Keratinocyte (primary cell): Measurements from ENCODE around the gene MSRB1. TPM values are rescaled to one million over a fixed set of nuclear protein-coding genes. Genes with fewer than 3 reads are reported as not detected.

Source experiments
- DNase-seq: peaks from one replicate; pipeline ENCODE4 v3.0.0-alpha.2; 2011; ENCODE audit warnings: low read depth, missing footprints, low spot score
- FAIRE-seq: peaks from 2 replicates; lab custom pipeline; 2011; peaks lifted over from hg19 to GRCh38; lab: Jason Lieb, UNC
- H2AFZ ChIP-seq: 2 replicates; pipeline ENCODE4 v1.6.0; 2012; ENCODE audit warnings: low read length, control low read depth, inconsistent platforms; ENCODE audit not compliant: control insufficient read depth
- H3K27ac ChIP-seq: 2 replicates; pipeline ENCODE4 v1.5.1; 2011; ENCODE audit warnings: low read length; ENCODE audit not compliant: control insufficient read depth, insufficient read depth
- H3K27me3 ChIP-seq: 3 replicates; pipeline ENCODE4 v1.6.0; 2011; ENCODE audit warnings: low read length; ENCODE audit not compliant: control insufficient read depth, insufficient read depth; ENCODE audit errors: extremely low read depth
- H3K36me3 ChIP-seq, 2 experiments: 2 replicates in 1 of 2; 3 replicates in 1 of 2; pipeline ENCODE4 v1.5.1; 2011; ENCODE audit warnings: low read length in 2 of 2, mild to moderate bottlenecking in 1 of 2; ENCODE audit not compliant: control insufficient read depth in 2 of 2, insufficient read depth in 2 of 2; ENCODE audit errors: extremely low read depth in 1 of 2
- H3K4me1 ChIP-seq: 3 replicates; pipeline ENCODE4 v1.5.1; 2011; ENCODE audit warnings: low read length; ENCODE audit not compliant: control insufficient read depth, insufficient read depth; ENCODE audit errors: extremely low read depth
- H3K4me2 ChIP-seq: 3 replicates; pipeline ENCODE4 v1.6.0; 2011; ENCODE audit warnings: low read depth, low read length; ENCODE audit not compliant: control insufficient read depth, insufficient read depth; ENCODE audit errors: extremely low read depth
- H3K4me3 ChIP-seq, 3 experiments: fragments of 200-600 bp in 1 of 3; sonication (generic) in 1 of 3; 2 replicates in 2 of 3; 3 replicates in 1 of 3; pipeline ENCODE4 v1.5.1; 2011 to 2016; ENCODE audit warnings: low read length in 3 of 3, mild to moderate bottlenecking in 3 of 3, control low read depth in 2 of 3, inconsistent platforms in 1 of 3, low read depth in 1 of 3, mixed read lengths in 1 of 3, mixed run types in 1 of 3, moderate library complexity in 1 of 3; ENCODE audit not compliant: control insufficient read depth in 2 of 3, insufficient read depth in 2 of 3; ENCODE audit errors: extremely low read depth in 1 of 3
- H3K79me2 ChIP-seq: 2 replicates; pipeline ENCODE4 v1.6.0; 2012; ENCODE audit warnings: low read length; ENCODE audit not compliant: control insufficient read depth, insufficient read depth
- H3K9ac ChIP-seq: 3 replicates; pipeline ENCODE4 v1.6.0; 2011; ENCODE audit warnings: low read length; ENCODE audit not compliant: control insufficient read depth, insufficient read depth; ENCODE audit errors: extremely low read depth
- H3K9me1 ChIP-seq: 3 replicates; pipeline ENCODE4 v1.6.0; 2011; ENCODE audit warnings: low read length; ENCODE audit not compliant: control insufficient read depth, insufficient read depth; ENCODE audit errors: extremely low read depth
- H3K9me3 ChIP-seq: 2 replicates; pipeline ENCODE4 v1.5.1; 2012; ENCODE audit warnings: low read depth, low read length; ENCODE audit not compliant: control insufficient read depth
- H4K20me1 ChIP-seq: 3 replicates; pipeline ENCODE4 v1.6.0; 2011; ENCODE audit warnings: low read length; ENCODE audit not compliant: control insufficient read depth, insufficient read depth; ENCODE audit errors: extremely low read depth
- EZH2 ChIP-seq: IDR thresholded peaks from one replicate; pipeline ENCODE4 v1.6.1; 2012; ENCODE audit warnings: inconsistent platforms, mild to moderate bottlenecking, low read length, moderate library complexity
- dilution Hi-C: fragments of 300-500 bp; cut with MboI; formaldehyde crosslinking; loops from one replicate; pipeline ENCODE4 v1.7.0; 2020; ENCODE audit warnings: low sequenced_read_pairs; ENCODE audit not compliant: extremely low pct_ligation_motif_present
- polyA plus RNA-seq, 5 experiments: library from polyadenylated mRNA; depleted of rRNA in 3 of 5; stranded (reverse) in 3 of 5; stranded (forward) in 1 of 5; unstranded in 1 of 5; fragments of >200 nt; gene quantifications; 1 replicate in 1 of 5; 2 replicates in 3 of 5; 3 replicates in 1 of 5; pipeline versions ENCODE4 v1.2.1 to v1.2.3, GENCODE V29; 2011 to 2012; ENCODE audit warnings: missing spikeins in 2 of 5, low read depth in 1 of 5, low replicate concordance in 1 of 5
- TF ChIP-seq, protein P1 (sequence below), 3 experiments: IDR thresholded peaks in 1 of 3; conservative IDR thresholded peaks in 1 of 3; optimal IDR thresholded peaks in 1 of 3; 2 replicates in 2 of 3; 3 replicates in 1 of 3; pipeline versions ENCODE3 to v1.5.1; 2011; ENCODE audit warnings: low read length in 3 of 3, mild to moderate bottlenecking in 3 of 3, moderate library complexity in 2 of 3, control low read depth in 1 of 3, inconsistent platforms in 1 of 3; ENCODE audit not compliant: insufficient read depth in 2 of 3; ENCODE audit errors: extremely low read depth in 1 of 3

The MSRB1 gene
- polyA plus RNA-seq, 1 donor (not counting 4 experiments of a cell fraction or from before 2014, with no cell fraction given) = 25.2 TPM

DNA sequence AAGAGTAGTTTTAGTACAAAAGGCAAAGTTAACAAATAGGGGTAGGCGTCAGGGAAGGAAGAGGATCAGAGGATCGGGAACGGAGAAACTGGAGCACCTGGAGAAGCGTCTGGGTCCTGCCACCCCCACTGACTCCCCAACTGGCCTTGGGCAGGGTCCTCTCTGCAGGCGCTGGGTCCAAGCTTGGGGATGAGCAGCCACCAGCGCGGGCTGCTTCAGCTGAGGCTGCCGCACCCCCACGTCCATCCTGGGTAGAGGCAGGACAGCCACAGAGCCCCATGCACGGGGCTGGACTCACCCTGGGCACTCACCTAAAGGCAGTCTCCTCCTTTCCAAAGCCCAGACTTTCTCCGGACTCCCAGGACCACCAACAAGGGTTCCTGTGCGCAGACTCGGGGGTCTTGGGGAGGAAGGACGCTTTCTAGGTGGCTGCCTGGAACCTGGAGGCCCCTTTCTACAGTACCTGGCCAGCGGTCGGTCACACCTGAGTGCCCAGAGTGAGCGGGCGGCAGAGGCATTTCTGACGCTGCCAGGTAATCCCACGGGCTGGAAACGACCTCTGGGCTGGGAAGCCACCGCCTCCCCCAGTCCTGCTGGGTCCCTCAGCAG, 25.8 kb downstream of the MSRB1 start:
- H3K4me1 ChIP-seq = peaks cover 10% of the 10 kb centered on the region
- H3K27me3 ChIP-seq = peaks cover 69% of the 10 kb centered on the region
- H2AFZ ChIP-seq = no peak overlapping the region
- H3K9me3 ChIP-seq = no peaks in the 10 kb centered on the region
- TF ChIP-seq, protein P1, sequence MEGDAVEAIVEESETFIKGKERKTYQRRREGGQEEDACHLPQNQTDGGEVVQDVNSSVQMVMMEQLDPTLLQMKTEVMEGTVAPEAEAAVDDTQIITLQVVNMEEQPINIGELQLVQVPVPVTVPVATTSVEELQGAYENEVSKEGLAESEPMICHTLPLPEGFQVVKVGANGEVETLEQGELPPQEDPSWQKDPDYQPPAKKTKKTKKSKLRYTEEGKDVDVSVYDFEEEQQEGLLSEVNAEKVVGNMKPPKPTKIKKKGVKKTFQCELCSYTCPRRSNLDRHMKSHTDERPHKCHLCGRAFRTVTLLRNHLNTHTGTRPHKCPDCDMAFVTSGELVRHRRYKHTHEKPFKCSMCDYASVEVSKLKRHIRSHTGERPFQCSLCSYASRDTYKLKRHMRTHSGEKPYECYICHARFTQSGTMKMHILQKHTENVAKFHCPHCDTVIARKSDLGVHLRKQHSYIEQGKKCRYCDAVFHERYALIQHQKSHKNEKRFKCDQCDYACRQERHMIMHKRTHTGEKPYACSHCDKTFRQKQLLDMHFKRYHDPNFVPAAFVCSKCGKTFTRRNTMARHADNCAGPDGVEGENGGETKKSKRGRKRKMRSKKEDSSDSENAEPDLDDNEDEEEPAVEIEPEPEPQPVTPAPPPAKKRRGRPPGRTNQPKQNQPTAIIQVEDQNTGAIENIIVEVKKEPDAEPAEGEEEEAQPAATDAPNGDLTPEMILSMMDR (optimal IDR thresholded peaks at IDR 0.05 in 1 of 3, IDR thresholded peaks at IDR 0.05 in 1 of 3, conservative IDR thresholded peaks at IDR 0.05 in 1 of 3; ENCODE audit: extremely low read depth in 1 of 3, insufficient read depth in 2 of 3, low read length in 3 of 3) = no peak
- no peak for TF ChIP-seq EZH2
- DNase-seq (no peak), FAIRE-seq (no peak)
- H3K9ac ChIP-seq = no peak overlapping the region
- H3K9me1 ChIP-seq = no peaks in the 10 kb centered on the region
- H3K27ac ChIP-seq = no peak overlapping the region
- no peak overlapping the region for H3K4me2 ChIP-seq
- no peaks in the 10 kb centered on the region for H3K79me2 ChIP-seq
- dilution Hi-C loops = no loop called here
- no peaks in the 10 kb centered on the region for H4K20me1 ChIP-seq
- no peak overlapping the region for H3K4me3 ChIP-seq
- H3K36me3 ChIP-seq = no peaks in the 10 kb centered on the region

DNA sequence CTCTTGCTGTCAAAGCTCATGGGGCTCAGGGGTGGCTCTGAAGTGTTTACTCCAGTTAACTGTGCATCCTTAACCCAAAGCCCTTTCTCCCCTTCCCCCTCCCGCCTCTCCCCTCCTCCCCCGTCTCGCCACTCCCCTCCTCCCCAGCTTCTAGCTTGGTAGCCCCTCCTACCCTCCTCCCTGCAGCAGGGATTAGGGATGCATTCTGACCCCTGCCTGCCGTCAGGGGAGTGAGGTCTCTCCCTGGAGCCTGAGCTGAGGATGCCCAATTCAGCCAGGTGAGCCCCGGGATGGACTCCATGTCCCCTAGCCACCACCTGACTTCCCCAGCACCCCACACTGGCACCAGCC, 26.4 kb downstream of the MSRB1 start:
- Histone ChIP-seq H3K4me1 (peaks cover 10% of the 10 kb centered on the region), H3K9me1 (no peaks in the 10 kb centered on the region), H4K20me1 (no peaks in the 10 kb centered on the region), H3K36me3 (no peaks in the 10 kb centered on the region), H3K4me2 (no peak overlapping the region), H3K4me3 (no peak overlapping the region), H3K27me3 (peaks cover 69% of the 10 kb centered on the region), H3K27ac (no peak overlapping the region), H3K9me3 (no peaks in the 10 kb centered on the region), H2AFZ (no peak overlapping the region), H3K79me2 (no peaks in the 10 kb centered on the region), H3K9ac (no peak overlapping the region)
- no peak for TF ChIP-seq EZH2
- no peak for FAIRE-seq
- dilution Hi-C loops = no loop called here
- no peak for DNase-seq
